WI38 (cell line): ENCODE measurements around the gene IER5L.

Source experiments
- H3K4me3 ChIP-seq: 2 replicates; pipeline ENCODE4 v1.5.1; 2011; ENCODE audit warnings: low read depth, mild to moderate bottlenecking, control low read depth, low read length
- TF ChIP-seq, protein P1 (sequence below): IDR thresholded peaks from 2 replicates; pipeline ENCODE4 v1.5.1; 2012; ENCODE audit warnings: low read depth, mild to moderate bottlenecking, control low read depth, low read length

IER5L gene

DNA sequence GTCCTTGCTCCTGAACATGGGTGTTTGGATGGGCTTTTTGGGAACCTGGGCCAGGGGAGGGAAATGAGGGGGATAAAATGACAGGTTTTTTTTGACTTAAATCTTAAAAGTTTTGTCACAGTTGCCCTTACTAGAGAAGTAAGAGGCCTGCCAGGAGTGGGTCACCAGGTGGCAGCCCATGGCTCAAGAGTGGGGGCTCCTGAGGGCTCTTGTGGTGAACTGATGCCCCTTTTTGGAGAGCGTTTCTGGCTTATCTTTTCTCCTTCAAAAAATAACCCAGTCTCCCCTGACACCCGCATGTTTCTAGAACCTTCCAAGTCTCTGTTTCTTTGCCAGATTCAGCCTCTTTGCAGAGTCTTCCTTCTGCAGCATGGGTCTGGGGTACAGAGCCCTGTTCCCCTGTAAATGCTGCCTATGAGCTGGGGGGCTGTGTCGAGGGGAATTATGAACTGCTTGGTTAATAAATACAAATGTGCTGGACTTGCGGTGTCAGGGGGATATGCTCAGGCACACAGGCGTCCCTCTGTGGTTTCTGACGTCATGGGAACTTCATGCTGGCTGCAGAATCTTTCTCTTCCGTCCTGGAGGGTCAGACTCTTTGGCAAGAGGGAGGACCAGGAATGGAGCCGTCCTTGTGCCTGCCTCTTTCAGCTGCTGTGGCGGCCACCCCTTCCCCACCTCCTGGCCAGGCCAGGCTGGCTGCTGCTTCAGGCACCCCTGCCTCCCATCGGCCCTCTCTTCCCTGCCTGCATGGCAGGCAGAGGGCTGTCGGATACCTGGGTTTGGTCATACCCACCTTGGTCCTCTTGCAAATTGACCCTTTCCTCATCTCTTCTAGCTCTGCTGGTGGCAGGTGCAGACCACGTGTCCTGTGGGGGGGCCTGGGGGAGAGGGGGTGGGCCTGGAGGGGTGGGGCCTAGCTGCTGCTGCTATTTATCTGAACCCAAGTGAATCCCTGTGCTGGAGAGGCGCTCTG lies 36.7 kb downstream of the IER5L start:
- H3K4me3 ChIP-seq = peak overlapping the region; percentile 33
- TF ChIP-seq, protein P1, sequence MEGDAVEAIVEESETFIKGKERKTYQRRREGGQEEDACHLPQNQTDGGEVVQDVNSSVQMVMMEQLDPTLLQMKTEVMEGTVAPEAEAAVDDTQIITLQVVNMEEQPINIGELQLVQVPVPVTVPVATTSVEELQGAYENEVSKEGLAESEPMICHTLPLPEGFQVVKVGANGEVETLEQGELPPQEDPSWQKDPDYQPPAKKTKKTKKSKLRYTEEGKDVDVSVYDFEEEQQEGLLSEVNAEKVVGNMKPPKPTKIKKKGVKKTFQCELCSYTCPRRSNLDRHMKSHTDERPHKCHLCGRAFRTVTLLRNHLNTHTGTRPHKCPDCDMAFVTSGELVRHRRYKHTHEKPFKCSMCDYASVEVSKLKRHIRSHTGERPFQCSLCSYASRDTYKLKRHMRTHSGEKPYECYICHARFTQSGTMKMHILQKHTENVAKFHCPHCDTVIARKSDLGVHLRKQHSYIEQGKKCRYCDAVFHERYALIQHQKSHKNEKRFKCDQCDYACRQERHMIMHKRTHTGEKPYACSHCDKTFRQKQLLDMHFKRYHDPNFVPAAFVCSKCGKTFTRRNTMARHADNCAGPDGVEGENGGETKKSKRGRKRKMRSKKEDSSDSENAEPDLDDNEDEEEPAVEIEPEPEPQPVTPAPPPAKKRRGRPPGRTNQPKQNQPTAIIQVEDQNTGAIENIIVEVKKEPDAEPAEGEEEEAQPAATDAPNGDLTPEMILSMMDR = no peak

DNA sequence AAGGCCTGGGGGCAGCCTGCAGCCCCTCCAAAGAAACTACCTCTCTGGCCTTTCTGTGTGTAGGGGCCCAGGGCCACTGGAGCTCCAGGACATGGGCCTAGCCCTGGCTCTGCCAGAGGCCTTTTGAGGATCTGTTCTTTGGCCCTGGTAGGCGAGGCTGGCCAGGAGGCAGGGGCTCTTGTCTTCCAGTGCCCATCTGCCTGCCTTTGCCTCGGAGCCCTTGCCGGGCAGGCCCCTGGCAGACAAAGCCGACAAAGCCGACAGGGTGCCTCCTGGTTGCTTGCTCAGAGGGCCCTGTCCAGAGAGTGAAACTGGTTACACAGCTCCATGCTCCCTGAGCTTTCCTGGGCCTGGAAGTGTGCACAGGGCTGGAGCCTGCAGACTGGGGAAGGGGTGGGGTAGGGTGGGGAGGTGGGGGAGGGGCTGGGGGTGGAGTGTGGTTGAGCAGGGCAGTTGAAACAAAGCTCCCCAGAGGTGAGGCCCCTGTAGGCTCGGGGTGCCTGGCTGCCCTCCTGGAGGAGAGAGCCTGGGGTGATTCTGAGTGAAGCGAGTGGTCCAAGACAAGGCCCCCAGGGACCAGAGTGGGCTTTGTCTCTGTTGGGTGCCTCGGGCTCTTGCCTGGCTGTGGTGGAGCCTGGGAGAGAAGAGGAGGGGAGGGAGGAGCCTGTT lies 37.5 kb downstream of the IER5L start:
- TF ChIP-seq, protein P1 = no peak
- H3K4me3 ChIP-seq = peak overlapping the region; percentile 60

DNA sequence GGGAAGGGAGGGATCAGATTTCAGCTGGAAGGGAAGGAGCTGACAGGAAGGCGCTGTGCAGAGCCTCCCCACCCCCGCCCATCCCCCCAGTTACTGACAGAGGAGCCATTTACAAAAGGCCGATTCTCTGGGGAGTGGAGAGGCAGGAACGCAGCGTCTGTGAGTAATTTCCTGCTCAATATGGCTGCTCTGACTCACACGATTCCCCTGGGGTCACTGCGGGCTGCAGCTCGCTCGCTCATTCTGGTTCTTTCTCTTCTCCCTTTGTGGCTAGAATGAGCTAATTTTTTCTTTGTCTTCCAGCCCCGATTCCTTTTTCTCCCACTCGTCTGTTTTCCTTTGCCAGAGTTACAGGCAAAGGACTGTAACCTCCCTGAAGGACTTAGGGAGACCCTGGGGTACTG lies 38.1 kb downstream of the IER5L start:
- TF ChIP-seq, protein P1 = no peak
- peak overlapping the region; percentile 60 for H3K4me3 ChIP-seq

DNA sequence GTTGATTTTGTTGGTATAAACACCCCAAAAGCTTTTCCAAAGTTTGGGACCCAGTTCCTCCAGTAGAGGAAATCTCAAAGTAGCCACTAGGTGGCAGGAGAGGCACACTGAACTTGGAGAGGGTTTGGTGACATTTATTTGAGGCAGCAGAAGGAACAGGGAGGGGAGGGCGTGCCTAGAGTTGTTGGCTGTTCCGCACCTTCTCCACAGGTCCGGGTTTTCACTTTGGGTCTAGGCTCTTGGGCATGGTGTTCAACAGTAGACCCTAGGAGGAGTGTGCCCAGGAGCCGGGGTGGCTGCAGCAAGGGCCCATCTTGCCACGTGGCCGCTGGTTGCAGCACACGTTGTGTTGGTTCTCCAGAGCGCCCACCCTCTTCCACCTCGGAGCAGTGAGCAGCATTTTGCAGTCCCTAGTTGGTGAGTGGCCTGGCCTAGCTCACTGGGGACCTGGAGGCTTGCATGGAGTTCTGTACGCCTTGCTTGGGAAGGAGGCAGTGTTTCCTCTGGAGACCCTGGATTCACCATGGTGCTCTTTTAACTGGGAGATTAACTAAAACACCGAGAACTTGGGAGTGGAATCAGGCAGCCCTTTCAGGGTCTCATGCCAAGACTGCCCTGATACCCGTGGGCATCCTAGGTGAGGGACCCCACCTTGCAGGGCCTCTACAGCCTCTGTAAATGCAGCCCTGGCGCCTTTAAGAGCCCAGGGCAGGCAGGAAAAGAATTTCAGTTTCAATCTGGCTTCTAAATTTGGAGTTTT lies 38.6 kb downstream of the IER5L start:
- TF ChIP-seq, protein P1 = peak; percentile 79
- H3K4me3 ChIP-seq = peak overlapping the region; percentile 40

DNA sequence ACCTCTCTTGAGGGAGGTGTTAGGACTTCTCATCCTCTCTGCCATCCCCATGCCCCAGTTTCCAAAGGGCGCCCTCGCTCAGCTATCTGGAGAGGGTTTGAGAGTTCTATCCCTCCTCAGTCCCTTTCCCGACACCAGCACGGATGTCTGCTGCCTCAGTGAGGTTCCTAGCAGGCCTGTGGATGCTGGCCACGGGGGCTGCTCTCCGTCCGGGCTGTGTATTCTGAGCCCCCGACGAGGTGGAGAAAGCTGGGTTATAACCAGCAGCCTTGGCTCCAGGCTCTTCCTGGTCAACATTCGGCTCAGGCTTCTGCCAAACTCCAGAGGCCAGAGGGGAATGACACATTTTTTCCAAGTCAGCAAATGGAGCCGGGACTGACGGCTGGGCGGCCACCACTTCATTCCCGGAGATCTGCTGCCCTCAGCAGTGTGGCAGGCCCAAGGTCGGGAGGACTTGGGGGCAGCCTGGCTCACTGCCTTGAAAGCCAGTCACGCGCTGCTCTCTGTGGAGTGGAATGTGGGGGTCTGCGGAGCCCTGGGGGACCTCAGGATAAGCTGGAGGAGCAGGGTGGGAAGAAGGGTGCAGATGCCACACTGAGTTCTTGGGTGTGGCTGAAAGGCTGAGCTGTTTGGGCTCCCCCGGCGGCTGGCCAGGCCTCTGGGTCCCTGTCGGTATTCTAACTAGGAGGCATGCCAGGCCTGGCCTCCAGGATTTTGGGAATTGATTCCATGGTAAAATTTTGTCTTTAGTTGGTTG lies 39.4 kb downstream of the IER5L start:
- TF ChIP-seq, protein P1 = no peak
- H3K4me3 ChIP-seq = no peak overlapping the region

DNA sequence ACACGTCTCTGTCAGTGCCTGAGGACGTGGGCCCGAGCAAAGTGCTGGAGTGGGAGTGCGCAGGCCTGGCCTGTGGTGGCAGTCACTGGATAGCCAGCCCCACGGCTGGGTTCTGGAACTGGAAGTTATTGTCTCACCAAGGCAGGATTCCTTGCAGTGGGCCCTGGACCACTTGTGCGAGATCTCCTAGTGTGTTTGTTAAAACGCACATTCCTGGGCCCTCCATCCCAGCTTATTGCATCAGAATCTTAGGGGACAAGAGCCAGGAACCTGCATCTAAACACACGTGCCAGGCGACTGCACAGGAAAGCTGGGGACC lies 40.0 kb downstream of the IER5L start:
- TF ChIP-seq, protein P1 = no peak
- no peak overlapping the region for H3K4me3 ChIP-seq
